Gastroesophageal sphincter (tissue), 3 donors: ENCODE results near the gene PCDHB9.
"Not testable (repeated sequence)": the region's sequence is repeated elsewhere in the genome, so short reads cannot be mapped to it uniquely, and the experiment has no call there.

ENCODE experiments used
- CTCF ChIP-seq, 4 experiments: fragments of 200-600 bp in 2 of 4; fragments of 450-650 bp in 2 of 4; sonication (generic) in 1 of 4; IDR thresholded peaks; one replicate each; pipeline ENCODE4 v1.5.1; 2017 to 2019; ENCODE audit warnings: antibody characterized with exemption in 4 of 4, mild to moderate bottlenecking in 2 of 4, moderate library complexity in 2 of 4
- POLR2A ChIP-seq, 2 donors: fragments of 450-650 bp; IDR thresholded peaks; one replicate each; pipeline ENCODE4 v1.6.1; 2017; ENCODE audit warnings: antibody characterized with exemption in 2 of 2, mild to moderate bottlenecking in 2 of 2, moderate library complexity in 1 of 2

- not testable (repeated sequence) for TF ChIP-seq CTCF, POLR2A (IDR thresholded peaks at IDR 0.05)
These were observed 37.9 kb downstream of the PCDHB9 start for GRCh38 chr5:141224844-141225243.
